Choroid plexus epithelial cell (primary cell): Measurements from ENCODE around the gene RAB11FIP3.

Source experiments
- DNase-seq: peaks from one replicate; pipeline ENCODE4 v3.0.0-alpha.2; 2010; ENCODE audit warnings: low read depth
- H3K4me3 ChIP-seq: 2 replicates; pipeline ENCODE4 v1.5.1; 2011; ENCODE audit warnings: low read depth, mild to moderate bottlenecking, control low read depth, low read length, moderate library complexity
- TF ChIP-seq, protein P1 (sequence below): conservative IDR thresholded peaks from 2 replicates; pipeline ENCODE4 v1.5.1; 2011; ENCODE audit warnings: low read depth, mild to moderate bottlenecking, control low read depth, inconsistent platforms, low read length, moderate library complexity

The RAB11FIP3 gene

DNA sequence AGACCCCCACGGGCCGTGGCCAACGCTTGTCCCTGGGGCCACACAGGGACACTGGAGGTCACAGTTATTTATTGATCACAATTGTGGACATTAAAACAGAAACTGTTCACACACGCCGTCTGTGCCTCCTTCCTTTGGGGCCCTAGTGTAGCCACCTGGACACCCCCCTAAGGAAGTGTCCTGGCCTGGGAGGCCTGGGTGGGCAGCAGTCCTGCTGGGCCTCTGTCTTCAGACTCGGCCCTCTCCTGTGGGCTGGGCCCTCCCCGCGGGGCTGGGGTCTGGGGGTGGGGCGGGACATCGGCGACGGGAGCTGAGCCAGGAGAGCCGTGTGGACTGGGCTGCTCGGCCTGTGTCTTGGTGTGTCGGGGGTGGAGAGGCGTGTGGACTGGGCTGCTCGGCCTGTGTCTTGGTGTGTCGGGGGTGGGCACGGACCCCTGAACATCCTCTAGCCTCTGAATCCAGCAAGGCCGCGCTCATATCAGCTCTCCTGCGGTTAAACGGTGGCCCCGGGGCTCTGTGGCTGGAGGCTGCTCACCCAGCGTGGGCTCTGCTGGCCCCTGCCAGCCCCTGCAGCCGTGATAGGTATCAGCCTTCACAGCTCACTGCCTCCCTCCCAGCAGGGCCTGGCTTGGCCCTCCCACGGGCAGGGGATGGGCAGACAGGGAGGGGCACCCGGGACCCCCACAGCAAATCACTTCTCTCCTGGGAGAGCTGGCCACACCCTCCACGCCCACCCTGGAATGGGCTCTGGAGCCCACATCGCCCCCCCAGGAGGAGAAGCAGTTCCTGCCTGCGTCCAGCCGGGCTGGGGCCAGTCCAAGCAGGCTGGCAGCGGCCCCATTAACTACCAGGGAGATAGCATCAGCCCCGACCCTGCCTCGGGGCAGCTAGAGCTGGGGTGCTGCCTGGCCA lies 140.2 kb downstream of the RAB11FIP3 start:
- DNase-seq, result no peak
- H3K4me3 ChIP-seq, result no peak overlapping the region
- TF ChIP-seq, protein P1, sequence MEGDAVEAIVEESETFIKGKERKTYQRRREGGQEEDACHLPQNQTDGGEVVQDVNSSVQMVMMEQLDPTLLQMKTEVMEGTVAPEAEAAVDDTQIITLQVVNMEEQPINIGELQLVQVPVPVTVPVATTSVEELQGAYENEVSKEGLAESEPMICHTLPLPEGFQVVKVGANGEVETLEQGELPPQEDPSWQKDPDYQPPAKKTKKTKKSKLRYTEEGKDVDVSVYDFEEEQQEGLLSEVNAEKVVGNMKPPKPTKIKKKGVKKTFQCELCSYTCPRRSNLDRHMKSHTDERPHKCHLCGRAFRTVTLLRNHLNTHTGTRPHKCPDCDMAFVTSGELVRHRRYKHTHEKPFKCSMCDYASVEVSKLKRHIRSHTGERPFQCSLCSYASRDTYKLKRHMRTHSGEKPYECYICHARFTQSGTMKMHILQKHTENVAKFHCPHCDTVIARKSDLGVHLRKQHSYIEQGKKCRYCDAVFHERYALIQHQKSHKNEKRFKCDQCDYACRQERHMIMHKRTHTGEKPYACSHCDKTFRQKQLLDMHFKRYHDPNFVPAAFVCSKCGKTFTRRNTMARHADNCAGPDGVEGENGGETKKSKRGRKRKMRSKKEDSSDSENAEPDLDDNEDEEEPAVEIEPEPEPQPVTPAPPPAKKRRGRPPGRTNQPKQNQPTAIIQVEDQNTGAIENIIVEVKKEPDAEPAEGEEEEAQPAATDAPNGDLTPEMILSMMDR, result no peak

DNA sequence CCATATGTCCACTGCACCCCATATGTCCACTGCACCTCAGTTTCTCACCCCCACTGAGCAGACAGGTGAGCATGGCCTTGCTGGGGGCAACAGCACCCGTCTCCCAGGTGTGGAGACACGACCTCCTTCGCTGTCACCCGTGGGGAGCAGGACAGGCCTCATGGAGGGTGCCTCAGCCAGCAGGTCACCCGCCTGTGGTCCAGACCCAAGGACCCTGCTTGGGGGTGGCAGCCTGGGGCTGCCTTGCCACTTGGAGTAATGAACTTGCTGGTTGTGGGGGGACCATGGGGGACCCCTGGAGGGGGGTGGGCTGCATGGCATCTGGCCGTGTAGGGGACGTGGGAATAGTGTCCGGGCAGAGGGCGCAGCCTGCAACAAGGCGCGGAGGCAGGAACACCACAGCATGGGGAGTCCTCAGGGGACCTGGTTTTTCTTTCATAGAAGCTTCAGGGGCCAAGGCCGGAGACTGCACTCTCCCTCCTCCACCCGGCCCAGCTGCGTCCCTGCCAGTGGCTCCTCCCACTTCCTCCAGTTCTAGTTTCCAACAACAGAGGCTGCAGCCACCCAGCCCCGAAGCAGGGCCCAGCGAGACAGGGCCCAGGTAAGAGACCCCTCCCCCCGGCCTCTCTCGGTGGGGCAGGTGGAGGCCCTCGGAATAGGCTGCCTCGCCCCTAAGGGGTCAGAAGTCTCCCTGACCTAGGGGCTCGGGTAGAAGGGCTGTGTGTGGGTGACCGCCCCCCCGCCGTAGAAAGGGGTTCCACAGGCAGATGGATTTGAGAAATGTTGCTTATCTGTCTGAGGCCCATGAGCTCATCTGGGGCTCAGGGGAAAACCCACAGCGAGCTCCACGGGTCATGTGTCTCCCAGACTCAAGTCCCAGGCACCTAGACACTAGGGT lies 141.3 kb downstream of the RAB11FIP3 start, which contains the start of gene NHLRC4:
NHLRC4 (plus strand) TSS at position 531 of the 898 bp plus-strand sequence. CDS start 1,043 bp downstream, outside the sequence.
- TF ChIP-seq, protein P1, result no peak
- DNase-seq, result peak; percentile 78
- peak within 1 kb of the TSS; percentile 25 for H3K4me3 ChIP-seq

DNA sequence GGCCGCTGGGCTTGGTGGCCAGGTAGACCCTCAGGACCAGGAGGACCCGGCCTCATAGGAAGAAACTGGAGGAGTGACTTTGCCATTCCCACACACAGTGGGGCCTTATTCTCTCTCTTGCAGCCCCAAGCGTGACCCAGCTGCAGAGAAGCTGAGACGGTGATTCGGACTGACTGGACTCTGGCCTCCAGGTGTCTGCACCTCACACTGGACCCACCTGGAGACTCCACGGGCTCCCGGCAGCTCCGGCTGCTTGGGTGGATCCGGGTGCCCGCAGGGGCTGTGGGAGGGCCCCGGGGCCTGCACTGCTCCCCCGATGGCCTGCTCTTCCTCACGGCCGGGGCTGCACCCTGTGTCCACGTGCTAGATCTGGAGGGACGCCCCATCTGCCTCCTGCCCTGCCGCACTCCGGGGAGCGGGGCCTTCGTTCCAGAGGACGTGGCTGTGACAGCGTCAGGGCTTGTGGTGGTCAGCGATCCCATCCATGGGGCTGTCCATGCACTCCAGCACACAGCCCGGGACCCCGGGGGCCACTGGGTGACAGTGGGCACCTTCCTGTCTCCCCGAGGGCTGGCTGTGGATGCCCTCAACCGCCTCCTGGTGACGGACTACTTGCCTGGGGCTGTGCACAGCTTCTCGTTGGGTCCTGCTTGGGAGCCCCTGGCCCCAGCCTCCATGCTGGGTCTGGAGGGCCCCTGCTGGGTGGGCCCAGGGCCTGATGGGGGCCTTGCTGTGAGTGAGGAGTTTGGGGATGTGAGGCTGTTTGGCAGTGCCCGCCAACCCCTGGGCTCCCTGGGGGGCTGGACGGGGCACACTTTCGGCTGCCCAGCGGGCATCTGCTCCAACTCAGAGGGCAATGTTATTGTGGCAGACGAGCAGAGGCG lies 142.2 kb downstream of the RAB11FIP3 start:
- TF ChIP-seq, protein P1, result no peak
- H3K4me3 ChIP-seq, result no peak overlapping the region
- no peak for DNase-seq

DNA sequence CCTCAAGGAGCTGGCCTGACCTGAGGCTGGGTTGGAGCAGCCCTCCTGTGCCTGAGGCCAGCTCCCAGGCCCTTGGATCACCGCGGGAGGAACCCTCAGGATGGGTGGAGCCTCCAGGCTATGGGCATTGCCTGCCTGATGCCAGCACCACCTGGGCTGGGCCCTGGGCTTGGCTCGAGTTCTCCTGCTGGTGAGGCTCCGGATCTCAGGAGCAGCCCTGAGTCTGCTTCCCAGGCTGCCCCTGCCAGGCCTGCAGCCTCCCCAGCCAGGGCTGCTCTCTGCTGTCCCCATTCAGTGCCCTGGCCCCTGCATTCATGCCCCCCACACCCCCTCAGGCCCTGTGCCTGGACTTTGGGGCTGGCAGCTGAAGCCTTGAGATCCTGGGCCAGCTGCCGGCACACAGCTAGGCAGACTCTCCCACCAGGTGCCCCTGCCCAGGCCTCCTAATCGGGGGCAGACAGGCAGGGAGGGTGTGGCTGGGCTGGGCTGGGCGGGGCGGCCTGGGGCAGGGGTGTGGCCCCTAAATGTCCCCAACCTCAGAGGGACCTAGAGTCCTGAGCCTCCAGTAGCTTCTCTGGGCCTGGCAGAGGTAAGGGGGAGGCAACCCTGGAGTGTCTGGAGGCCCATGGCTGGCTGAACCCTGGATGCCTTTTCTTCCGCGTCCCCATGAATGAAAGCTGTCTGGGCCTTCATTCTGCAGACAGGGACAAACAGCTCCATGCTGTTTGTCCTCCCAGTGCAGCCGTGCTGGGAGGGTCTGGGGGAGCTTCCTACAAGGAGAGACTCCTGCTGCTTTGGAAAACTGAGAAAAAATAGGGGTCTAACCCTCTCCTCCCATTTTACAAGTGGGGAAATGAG lies 143.2 kb downstream of the RAB11FIP3 start:
- no peak for DNase-seq
- no peak overlapping the region for H3K4me3 ChIP-seq
- TF ChIP-seq, protein P1, result no peak

DNA sequence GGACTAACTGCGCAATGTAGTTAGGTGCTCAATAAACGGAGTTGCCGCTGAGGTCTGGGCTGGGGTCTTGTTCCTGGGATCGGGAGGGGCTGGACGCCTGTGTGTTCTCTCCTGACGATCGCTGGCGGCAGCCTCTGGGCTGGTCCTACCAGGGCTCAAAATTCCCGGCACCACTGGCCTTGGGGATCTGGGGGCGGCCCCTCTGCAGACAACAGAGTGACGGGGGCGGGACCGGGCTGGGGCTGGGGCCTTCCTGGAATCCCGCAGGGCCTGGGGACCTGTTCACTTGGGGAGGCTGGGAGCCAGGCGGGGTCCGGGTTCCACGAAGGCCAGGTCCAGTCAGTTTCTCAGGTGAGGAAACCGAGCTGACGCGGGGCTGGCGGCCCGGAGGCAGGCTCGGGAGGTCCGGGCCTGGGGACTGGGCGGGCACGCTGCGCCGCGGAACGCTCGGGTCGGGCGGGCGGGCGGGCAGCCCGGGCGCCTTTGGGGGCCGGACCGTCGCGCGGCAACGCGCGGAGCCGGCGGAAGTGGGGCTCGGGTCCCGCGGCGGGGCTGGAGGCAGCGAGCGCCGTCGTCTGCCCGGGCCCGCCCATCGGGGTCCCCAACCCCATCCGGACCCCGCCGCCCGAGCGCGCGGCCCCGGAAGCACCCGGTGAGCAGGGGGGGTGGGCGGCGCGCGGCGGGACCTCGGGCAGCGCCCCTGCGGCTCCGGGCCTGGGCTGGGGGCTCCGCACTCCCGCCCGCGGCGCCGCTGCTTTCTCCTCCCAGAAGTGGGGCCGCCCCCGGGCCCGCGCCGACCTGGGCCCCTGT lies 144.2 kb downstream of the RAB11FIP3 start, which contains the start of gene PIGQ:
PIGQ (plus strand) TSS at position 524 of the 810 bp plus-strand sequence. CDS start 4,107 bp downstream, outside the sequence.
- TF ChIP-seq, protein P1, result no peak
- DNase-seq, result peak; percentile 45
- peak within 1 kb of the TSS; percentile 69 for H3K4me3 ChIP-seq
